Liver (tissue), 9 donors: Measurements from ENCODE around the gene STK32C. TPM values are rescaled to one million over a fixed set of nuclear protein-coding genes. Genes with fewer than 3 reads are reported as not detected.

Source experiments
- DNase-seq: peaks from one replicate; pipeline ENCODE4 v3.0.0-alpha.2; 2017; ENCODE audit warnings: low spot score
- H3K27ac ChIP-seq, 2 donors: one replicate each; pipeline ENCODE4 v1.7.0; 2013; ENCODE audit warnings: inconsistent platforms in 2 of 2, low read length in 2 of 2, control low read depth in 1 of 2, low read depth in 1 of 2, mild to moderate bottlenecking in 1 of 2
- H3K27me3 ChIP-seq, 4 donors: one replicate each; pipeline versions ENCODE4 v1.6.1 to v1.7.0; 2013; ENCODE audit warnings: low read length in 3 of 4, inconsistent platforms in 1 of 4, mild to moderate bottlenecking in 1 of 4, moderate library complexity in 1 of 4; ENCODE audit not compliant: control insufficient read depth in 4 of 4, insufficient read depth in 4 of 4
- H3K36me3 ChIP-seq, 4 donors: one replicate each; pipeline versions ENCODE4 v1.6.1 to v1.7.0; 2013; ENCODE audit warnings: low read length in 3 of 4, mild to moderate bottlenecking in 3 of 4, low read depth in 1 of 4, moderate library complexity in 1 of 4; ENCODE audit not compliant: control insufficient read depth in 4 of 4, insufficient read depth in 3 of 4
- H3K4me1 ChIP-seq, 4 donors: one replicate each; pipeline versions ENCODE4 v1.6.1 to v1.7.0; 2013; ENCODE audit warnings: low read length in 3 of 4, mild to moderate bottlenecking in 3 of 4, moderate library complexity in 1 of 4; ENCODE audit not compliant: control insufficient read depth in 4 of 4, insufficient read depth in 4 of 4
- H3K4me3 ChIP-seq, 3 donors: one replicate each; pipeline versions ENCODE4 v1.6.1 to v1.7.0; 2013; ENCODE audit warnings: low read length in 3 of 3, control low read depth in 1 of 3, low read depth in 1 of 3, mild to moderate bottlenecking in 1 of 3
- H3K9ac ChIP-seq, 2 donors: one replicate each; pipeline ENCODE4 v1.7.0; 2013; ENCODE audit warnings: low read length in 2 of 2, mild to moderate bottlenecking in 2 of 2, moderate library complexity in 2 of 2, control low read depth in 1 of 2, low read depth in 1 of 2
- H3K9me3 ChIP-seq, 4 donors: one replicate each; pipeline versions ENCODE4 v1.6.1 to v1.7.0; 2013; ENCODE audit warnings: low read length in 3 of 4; ENCODE audit not compliant: control insufficient read depth in 4 of 4
- ATF3 ChIP-seq: IDR thresholded peaks from 2 replicates; pipeline ENCODE4 v1.6.1; 2016; ENCODE audit warnings: antibody characterized with exemption
- CTCF ChIP-seq: fragments of 150-350 bp; IDR thresholded peaks from 2 replicates; pipeline ENCODE4 v1.5.1; 2017; ENCODE audit warnings: improper control_type of control experiment, low read depth, low read length; ENCODE audit not compliant: missing input control
- EGR1 ChIP-seq, 2 donors: IDR thresholded peaks; 2 replicates each; pipeline ENCODE4 v1.6.1; 2016 to 2018; ENCODE audit warnings: antibody characterized with exemption in 2 of 2, low read depth in 2 of 2
- FOXA1 ChIP-seq: IDR thresholded peaks from 2 replicates; pipeline ENCODE4 v1.6.1; 2016; ENCODE audit warnings: antibody characterized with exemption
- FOXA2 ChIP-seq: IDR thresholded peaks from 2 replicates; pipeline ENCODE4 v1.6.1; 2016; ENCODE audit warnings: antibody characterized with exemption
- GABPA ChIP-seq, 2 donors: IDR thresholded peaks in 1 of 2; conservative IDR thresholded peaks in 1 of 2; 2 replicates each; pipeline ENCODE4 v1.6.1; 2016; ENCODE audit warnings: antibody characterized with exemption in 2 of 2, mild to moderate bottlenecking in 1 of 2, moderate library complexity in 1 of 2
- HNF4A ChIP-seq, 2 donors: conservative IDR thresholded peaks; 2 replicates each; pipeline ENCODE4 v1.6.1; 2016; ENCODE audit warnings: antibody characterized with exemption in 2 of 2, mild to moderate bottlenecking in 2 of 2
- HNF4G ChIP-seq: IDR thresholded peaks from 2 replicates; pipeline ENCODE4 v1.6.1; 2016; ENCODE audit warnings: antibody characterized with exemption
- JUND ChIP-seq, 2 donors: IDR thresholded peaks; 2 replicates each; pipeline ENCODE4 v1.6.1; 2016; ENCODE audit warnings: antibody characterized with exemption in 2 of 2
- MAX ChIP-seq: IDR thresholded peaks from 2 replicates; pipeline ENCODE4 v1.6.1; 2016; ENCODE audit warnings: antibody characterized with exemption
- NR2F2 ChIP-seq: IDR thresholded peaks from 2 replicates; pipeline ENCODE4 v1.6.1; 2016; ENCODE audit warnings: antibody characterized with exemption
- RAD21 ChIP-seq, 2 donors: IDR thresholded peaks; 2 replicates each; pipeline ENCODE4 v1.6.1; 2016; ENCODE audit warnings: antibody characterized with exemption in 2 of 2, mild to moderate bottlenecking in 2 of 2
- REST ChIP-seq: IDR thresholded peaks from 2 replicates; pipeline ENCODE4 v1.6.1; 2016; ENCODE audit warnings: antibody characterized with exemption, mild to moderate bottlenecking
- RXRA ChIP-seq, 2 donors: IDR thresholded peaks; 2 replicates each; pipeline ENCODE4 v1.6.1; 2017 to 2018; ENCODE audit warnings: antibody characterized with exemption in 2 of 2, mild to moderate bottlenecking in 1 of 2
- SP1 ChIP-seq: IDR thresholded peaks from 2 replicates; pipeline ENCODE4 v1.6.1; 2018; ENCODE audit warnings: antibody characterized with exemption, mild to moderate bottlenecking
- TAF1 ChIP-seq: conservative IDR thresholded peaks from 2 replicates; pipeline ENCODE4 v1.6.1; 2016; ENCODE audit warnings: antibody characterized with exemption, mild to moderate bottlenecking
- YY1 ChIP-seq: IDR thresholded peaks from 2 replicates; pipeline ENCODE4 v1.6.1; 2016; ENCODE audit warnings: antibody characterized with exemption, mild to moderate bottlenecking
- ZBTB33 ChIP-seq: IDR thresholded peaks from 2 replicates; pipeline ENCODE4 v1.6.1; 2016; ENCODE audit warnings: antibody characterized with exemption
- WGBS: extraction: QIAGEN DNeasy Blood & Tissue Kit; methylation state at CpG from one replicate; pipeline ENCODE4 v1.1.7; 2013; 5-methylcytosine and 5-hydroxymethylcytosine counted together
- polyA plus RNA-seq, 2 donors: library from polyadenylated mRNA; stranded (reverse) in 1 of 2; unstranded in 1 of 2; fragments of 200-250 nt in 1 of 2; fragments of >200 nt in 1 of 2; fragmentation: Nextera tagmentation in 1 of 2; extraction: Ambion mirVana in 1 of 2; gene quantifications; one replicate each; pipeline versions ENCODE4 v1.2.1 to v1.2.3, GENCODE V29; 2013 to 2015
- total RNA-seq, 2 donors: library from RNA; depleted of rRNA; stranded (reverse); fragments of >200 nt; gene quantifications; one replicate each; pipeline ENCODE4 v1.2.3, GENCODE V29; 2014
- donor health status: healthy.
- donor health status: healthy.
- donor health status: healthy.
- donor health status: healthy.
- donor health status: healthy.

The STK32C gene
- total and polyA plus RNA-seq, 4 donors: 1.8 to 4.6 (median 2.2) TPM

- Histone ChIP-seq H3K9ac (no peak overlapping the region), H3K9me3 (no peaks in the 10 kb centered on the region), H3K36me3 (no peaks in the 10 kb centered on the region), H3K27ac (no peak overlapping the region), H3K27me3 (peaks cover 0 to 9% (median 5%) of the 10 kb centered on the region in 4 donors), H3K4me1 (no peaks in the 10 kb centered on the region), H3K4me3 (no peak overlapping the region)
- DNase-seq: no peak
- WGBS: 68% methylated on average over 19 of the region's 19 CpGs
- TF ChIP-seq REST (no peak), NR2F2 (no peak), FOXA2 (no peak), CTCF (no peak), TAF1 (no peak), MAX (no peak), RAD21 (IDR thresholded peaks at IDR 0.05) (no peak), JUND (IDR thresholded peaks at IDR 0.05) (no peak), HNF4A (conservative IDR thresholded peaks at IDR 0.05) (no peak), GABPA (IDR thresholded peaks at IDR 0.05 in 1 of 2, conservative IDR thresholded peaks at IDR 0.05 in 1 of 2) (no peak), SP1 (no peak), RXRA (IDR thresholded peaks at IDR 0.05) (no peak), HNF4G (no peak), FOXA1 (no peak), YY1 (no peak), ATF3 (no peak), ZBTB33 (no peak), EGR1 (IDR thresholded peaks at IDR 0.05; ENCODE audit: low read depth in 2 of 2) (no peak)
These were observed 130.9 kb downstream of the STK32C start for GRCh38 chr10:132176623-132177500.
